Measurements from ENCODE around the gene SLC39A6.

DNA sequence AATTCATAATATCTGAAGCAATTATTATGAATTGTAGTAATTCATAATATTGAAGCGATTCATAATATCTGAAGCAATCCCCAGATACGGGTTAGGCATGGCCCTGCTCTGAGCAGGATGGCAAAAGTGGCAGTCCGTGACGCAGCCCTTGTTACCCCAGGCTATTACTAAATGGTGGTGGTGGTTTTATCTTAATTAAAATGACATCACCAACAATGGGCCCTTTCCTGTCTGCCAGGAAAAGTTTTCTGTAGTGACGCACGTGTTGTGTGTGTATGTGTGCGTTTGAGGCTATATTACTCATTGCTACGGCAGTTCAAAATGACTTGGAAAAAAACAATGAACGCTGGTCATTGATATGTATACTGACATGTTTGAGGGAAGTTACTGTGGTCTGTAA, 47.6 kb upstream of the SLC39A6 start:
- TF ChIP-seq, protein P1, sequence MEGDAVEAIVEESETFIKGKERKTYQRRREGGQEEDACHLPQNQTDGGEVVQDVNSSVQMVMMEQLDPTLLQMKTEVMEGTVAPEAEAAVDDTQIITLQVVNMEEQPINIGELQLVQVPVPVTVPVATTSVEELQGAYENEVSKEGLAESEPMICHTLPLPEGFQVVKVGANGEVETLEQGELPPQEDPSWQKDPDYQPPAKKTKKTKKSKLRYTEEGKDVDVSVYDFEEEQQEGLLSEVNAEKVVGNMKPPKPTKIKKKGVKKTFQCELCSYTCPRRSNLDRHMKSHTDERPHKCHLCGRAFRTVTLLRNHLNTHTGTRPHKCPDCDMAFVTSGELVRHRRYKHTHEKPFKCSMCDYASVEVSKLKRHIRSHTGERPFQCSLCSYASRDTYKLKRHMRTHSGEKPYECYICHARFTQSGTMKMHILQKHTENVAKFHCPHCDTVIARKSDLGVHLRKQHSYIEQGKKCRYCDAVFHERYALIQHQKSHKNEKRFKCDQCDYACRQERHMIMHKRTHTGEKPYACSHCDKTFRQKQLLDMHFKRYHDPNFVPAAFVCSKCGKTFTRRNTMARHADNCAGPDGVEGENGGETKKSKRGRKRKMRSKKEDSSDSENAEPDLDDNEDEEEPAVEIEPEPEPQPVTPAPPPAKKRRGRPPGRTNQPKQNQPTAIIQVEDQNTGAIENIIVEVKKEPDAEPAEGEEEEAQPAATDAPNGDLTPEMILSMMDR (IDR thresholded peaks at IDR 0.05) = no peak
- no peak for TF ChIP-seq POLR2A (IDR thresholded peaks at IDR 0.05)
- no peak for TF ChIP-seq EP300 (IDR thresholded peaks at IDR 0.05)
